ENCODE results near the gene NPY4R. TPM values are rescaled to one million over a fixed set of nuclear protein-coding genes. Genes with fewer than 3 reads are reported as not detected.
"Not testable (repeated sequence)": the region's sequence is repeated elsewhere in the genome, so short reads cannot be mapped to it uniquely, and the experiment has no call there.

Gene NPY4R
- total and polyA plus RNA-seq, 2 donors: 0.05 to 0.09 TPM

DNA sequence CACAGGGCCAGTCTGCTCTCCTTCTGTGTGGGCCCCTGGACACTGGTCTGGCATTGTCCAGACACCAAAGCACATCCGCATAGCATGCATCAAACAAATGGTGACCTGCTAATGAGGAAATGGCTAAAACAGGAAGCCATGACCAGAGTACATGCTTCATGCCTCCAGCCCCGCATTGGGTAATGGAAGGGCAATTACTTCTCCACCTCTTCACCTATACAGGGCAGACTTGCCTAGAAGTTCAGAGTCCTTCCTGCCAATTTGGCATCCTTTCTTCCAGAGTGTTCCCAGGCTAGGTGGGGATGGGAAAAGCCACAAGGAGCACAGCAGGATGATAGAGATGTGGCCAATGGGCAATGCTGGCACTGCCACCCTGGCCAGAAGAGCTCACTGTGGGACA lies 32.1 kb upstream of the NPY4R start:
- DNase-seq (ENCODE audit: low read depth in 6 of 9, low spot score in 9 of 9); H3K4me3 ChIP-seq (ENCODE audit: low read length in 2 of 2): not testable (repeated sequence)
- no CpG with 5 or more reads among the region's 2 CpGs for WGBS

DNA sequence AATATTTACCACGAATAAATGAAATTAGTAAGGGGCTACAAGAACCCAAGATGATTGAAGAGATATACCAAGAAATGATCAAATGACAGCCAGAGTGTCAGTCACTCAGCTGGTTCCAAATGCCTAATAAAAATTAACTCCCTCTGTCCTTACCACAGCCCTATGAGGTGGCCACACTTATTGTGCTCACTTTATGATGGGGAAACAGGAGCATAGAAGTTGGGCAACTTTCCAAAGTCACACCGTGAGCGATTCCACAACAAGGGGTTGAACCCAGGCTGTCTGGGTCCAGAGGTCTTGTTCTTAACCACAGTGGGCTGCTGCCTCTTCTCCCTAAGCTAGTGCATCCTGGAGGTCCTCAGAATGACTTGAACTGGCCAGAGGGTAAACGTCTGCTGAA lies 31.6 kb upstream of the NPY4R start:
- not testable (repeated sequence) for H3K9me3 ChIP-seq (ENCODE audit: control insufficient read depth in 2 of 2, insufficient read depth in 1 of 2, low read length in 1 of 2); H3K36me3 ChIP-seq (ENCODE audit: control insufficient read depth in 2 of 2, insufficient read depth in 2 of 2, low read length in 1 of 2); H3K4me1 ChIP-seq (ENCODE audit: control insufficient read depth in 2 of 2, insufficient read depth in 2 of 2, low read length in 2 of 2); DNase-seq (ENCODE audit: low read depth in 6 of 9, low spot score in 9 of 9); H3K27me3 ChIP-seq (ENCODE audit: control insufficient read depth in 2 of 2, insufficient read depth in 1 of 2, low read length in 1 of 2); H3K27ac ChIP-seq (ENCODE audit: low read depth in 1 of 2, low read length in 1 of 2); H3K4me3 ChIP-seq (ENCODE audit: low read length in 2 of 2)
- no CpG with 5 or more reads among the region's 4 CpGs for WGBS

More for the DNA sequence above, 32.1 kb upstream of the NPY4R start:
- H3K4me1 ChIP-seq (ENCODE audit: control insufficient read depth in 2 of 2, insufficient read depth in 2 of 2, low read length in 2 of 2); H3K36me3 ChIP-seq (ENCODE audit: control insufficient read depth in 2 of 2, insufficient read depth in 2 of 2, low read length in 1 of 2); H3K27me3 ChIP-seq (ENCODE audit: control insufficient read depth in 2 of 2, insufficient read depth in 1 of 2, low read length in 1 of 2); H3K27ac ChIP-seq (ENCODE audit: low read depth in 1 of 2, low read length in 1 of 2); H3K9me3 ChIP-seq (ENCODE audit: control insufficient read depth in 2 of 2, insufficient read depth in 1 of 2, low read length in 1 of 2): not testable (repeated sequence)

DNA sequence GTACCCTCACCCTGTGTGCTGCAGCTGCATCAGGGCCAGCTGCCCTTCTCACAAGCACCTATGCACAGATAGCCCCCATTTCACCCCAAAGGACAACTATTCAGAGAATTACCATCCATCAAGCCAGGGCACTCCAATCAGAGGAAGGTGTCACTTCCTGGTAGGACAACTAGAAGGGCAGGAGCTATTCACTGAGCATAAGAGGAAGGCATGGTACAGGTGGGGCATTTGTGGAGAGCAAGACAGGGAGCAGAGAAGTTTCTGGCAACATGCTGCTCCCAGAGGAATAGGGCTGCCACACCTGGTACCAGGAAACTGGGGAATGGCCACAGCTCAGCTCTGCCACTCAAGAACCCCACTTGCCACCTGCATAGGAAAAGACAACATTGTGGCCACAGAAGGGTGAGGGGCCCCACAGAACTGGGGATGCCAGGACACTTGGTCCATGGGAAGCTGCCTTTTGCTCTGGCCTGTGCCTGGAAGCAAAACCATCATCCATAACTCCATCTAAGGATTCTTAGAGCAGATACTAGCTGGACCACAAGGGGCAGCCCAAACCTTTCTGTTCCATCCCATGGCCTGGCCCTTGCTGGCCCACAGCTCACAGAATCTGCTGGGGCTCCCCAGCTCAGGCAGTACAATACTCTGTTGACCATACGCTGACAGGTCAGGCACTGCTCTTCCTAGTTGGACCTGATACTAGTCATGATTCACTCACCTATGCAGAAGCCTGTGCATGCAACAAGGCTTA lies 25.8 kb upstream of the NPY4R start:
- H3K27ac ChIP-seq (ENCODE audit: low read depth in 1 of 2, low read length in 1 of 2); H3K4me3 ChIP-seq (ENCODE audit: low read length in 2 of 2); DNase-seq (ENCODE audit: low read depth in 6 of 9, low spot score in 9 of 9); H3K4me1 ChIP-seq (ENCODE audit: control insufficient read depth in 2 of 2, insufficient read depth in 2 of 2, low read length in 2 of 2); H3K36me3 ChIP-seq (ENCODE audit: control insufficient read depth in 2 of 2, insufficient read depth in 2 of 2, low read length in 1 of 2); H3K9me3 ChIP-seq (ENCODE audit: control insufficient read depth in 2 of 2, insufficient read depth in 1 of 2, low read length in 1 of 2); H3K27me3 ChIP-seq (ENCODE audit: control insufficient read depth in 2 of 2, insufficient read depth in 1 of 2, low read length in 1 of 2): not testable (repeated sequence)
- WGBS: no CpG with 5 or more reads among the region's 1 CpG

DNA sequence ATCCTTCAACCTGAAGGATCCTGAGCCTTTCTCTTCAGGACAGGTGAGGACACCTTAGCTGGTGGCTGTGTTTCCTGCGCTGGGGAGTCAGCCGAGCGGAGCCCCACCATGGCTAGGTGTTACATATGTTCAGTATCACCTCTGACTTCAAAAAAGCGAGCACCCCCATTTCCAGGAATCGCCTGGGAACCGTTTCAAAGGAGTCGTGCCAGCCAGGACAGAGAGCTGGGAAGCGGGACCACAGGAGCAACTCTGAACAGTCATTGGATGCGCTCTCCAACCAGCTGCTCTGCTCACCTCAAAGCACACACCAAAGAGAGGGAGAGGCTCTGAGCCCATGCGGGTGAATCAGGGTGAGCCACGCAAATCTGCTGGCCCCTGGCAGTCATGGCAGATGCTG lies 24.5 kb upstream of the NPY4R start:
- not testable (repeated sequence) for H3K4me1 ChIP-seq (ENCODE audit: control insufficient read depth in 2 of 2, insufficient read depth in 2 of 2, low read length in 2 of 2); H3K4me3 ChIP-seq (ENCODE audit: low read length in 2 of 2); DNase-seq (ENCODE audit: low read depth in 6 of 9, low spot score in 9 of 9); H3K27me3 ChIP-seq (ENCODE audit: control insufficient read depth in 2 of 2, insufficient read depth in 1 of 2, low read length in 1 of 2); H3K27ac ChIP-seq (ENCODE audit: low read depth in 1 of 2, low read length in 1 of 2); H3K9me3 ChIP-seq (ENCODE audit: control insufficient read depth in 2 of 2, insufficient read depth in 1 of 2, low read length in 1 of 2); H3K36me3 ChIP-seq (ENCODE audit: control insufficient read depth in 2 of 2, insufficient read depth in 2 of 2, low read length in 1 of 2)
- 95% methylated on average over 9 of the region's 11 CpGs for WGBS

DNA sequence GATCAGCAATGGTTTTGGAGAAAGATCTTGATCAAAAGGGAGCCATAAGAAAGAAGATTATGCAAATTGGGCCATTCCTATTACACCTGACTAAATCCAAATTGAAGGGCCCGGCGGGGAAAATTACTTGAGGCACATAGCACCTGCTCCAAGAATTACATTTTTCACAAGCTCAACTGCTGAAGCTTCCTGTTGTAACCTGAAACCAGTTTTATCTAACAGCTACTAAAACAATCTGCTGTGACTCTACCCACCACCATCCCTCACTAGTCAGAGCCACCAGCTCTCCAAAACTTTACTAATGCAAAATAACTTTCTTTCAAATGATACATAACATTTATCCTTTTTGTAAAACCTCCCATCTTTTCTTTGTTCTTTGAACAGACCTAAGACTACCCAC lies 20.7 kb upstream of the NPY4R start:
- no CpG with 5 or more reads among the region's 2 CpGs for WGBS
- not testable (repeated sequence) for H3K36me3 ChIP-seq (ENCODE audit: control insufficient read depth in 2 of 2, insufficient read depth in 2 of 2, low read length in 1 of 2); H3K27me3 ChIP-seq (ENCODE audit: control insufficient read depth in 2 of 2, insufficient read depth in 1 of 2, low read length in 1 of 2); H3K4me1 ChIP-seq (ENCODE audit: control insufficient read depth in 2 of 2, insufficient read depth in 2 of 2, low read length in 2 of 2); H3K27ac ChIP-seq (ENCODE audit: low read depth in 1 of 2, low read length in 1 of 2); H3K9me3 ChIP-seq (ENCODE audit: control insufficient read depth in 2 of 2, insufficient read depth in 1 of 2, low read length in 1 of 2); H3K4me3 ChIP-seq (ENCODE audit: low read length in 2 of 2); DNase-seq (ENCODE audit: low read depth in 6 of 9, low spot score in 9 of 9)

DNA sequence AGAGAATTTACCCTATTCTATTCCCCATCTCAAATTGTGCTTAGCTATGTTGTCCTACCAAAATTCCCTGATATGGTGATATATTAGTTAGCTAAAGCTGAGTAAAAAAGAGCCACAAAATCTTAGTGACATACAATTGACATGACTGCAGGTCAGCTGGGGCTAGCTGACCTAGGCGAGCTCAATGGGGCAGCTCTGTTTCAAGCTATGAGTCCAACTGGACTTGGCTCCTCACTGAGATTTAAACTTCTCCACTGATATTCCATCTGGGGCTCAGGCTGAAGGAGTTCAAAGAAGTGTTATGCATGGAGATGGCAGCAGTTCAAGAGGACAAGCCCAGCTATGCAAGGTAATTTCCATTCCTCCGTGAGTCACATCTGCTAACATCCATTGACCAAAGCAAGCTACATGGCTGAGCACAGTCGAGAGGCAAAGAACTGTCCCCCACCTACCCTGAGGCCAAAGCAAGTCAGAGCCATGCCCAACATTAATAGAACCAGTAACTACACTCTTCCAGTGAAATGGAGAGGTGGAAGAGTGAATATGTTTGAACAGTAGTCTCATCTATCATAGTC lies 9.1 kb upstream of the NPY4R start:
- DNase-seq (ENCODE audit: low read depth in 6 of 9, low spot score in 9 of 9); H3K27ac ChIP-seq (ENCODE audit: low read depth in 1 of 2, low read length in 1 of 2); H3K36me3 ChIP-seq (ENCODE audit: control insufficient read depth in 2 of 2, insufficient read depth in 2 of 2, low read length in 1 of 2); H3K27me3 ChIP-seq (ENCODE audit: control insufficient read depth in 2 of 2, insufficient read depth in 1 of 2, low read length in 1 of 2); H3K4me1 ChIP-seq (ENCODE audit: control insufficient read depth in 2 of 2, insufficient read depth in 2 of 2, low read length in 2 of 2); H3K9me3 ChIP-seq (ENCODE audit: control insufficient read depth in 2 of 2, insufficient read depth in 1 of 2, low read length in 1 of 2); H3K4me3 ChIP-seq (ENCODE audit: low read length in 2 of 2): not testable (repeated sequence)
- WGBS: 95% methylated on average over 2 of the region's 3 CpGs

DNA sequence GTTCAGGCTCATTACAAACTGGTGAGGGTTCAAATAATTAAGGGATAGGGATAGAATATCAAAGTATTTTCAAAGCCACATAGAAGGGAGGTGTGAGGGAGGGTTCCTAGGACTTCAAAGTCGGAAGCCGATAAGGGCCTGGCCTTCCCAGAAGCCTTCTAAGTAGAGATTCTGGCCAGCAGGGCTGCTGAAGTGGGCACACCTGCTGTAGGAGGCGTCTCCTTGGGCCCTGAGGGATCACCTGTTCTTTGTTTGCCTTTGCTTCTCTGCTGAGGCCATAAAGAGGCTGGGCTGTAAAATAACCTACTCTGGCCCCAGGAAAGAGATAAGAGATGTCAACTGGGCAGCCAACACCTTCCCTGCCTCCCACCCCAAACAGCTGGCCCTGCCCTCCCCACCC lies 8.0 kb upstream of the NPY4R start:
- not testable (repeated sequence) for H3K4me1 ChIP-seq (ENCODE audit: control insufficient read depth in 2 of 2, insufficient read depth in 2 of 2, low read length in 2 of 2); H3K4me3 ChIP-seq (ENCODE audit: low read length in 2 of 2); H3K27ac ChIP-seq (ENCODE audit: low read depth in 1 of 2, low read length in 1 of 2); DNase-seq (ENCODE audit: low read depth in 6 of 9, low spot score in 9 of 9); H3K27me3 ChIP-seq (ENCODE audit: control insufficient read depth in 2 of 2, insufficient read depth in 1 of 2, low read length in 1 of 2); H3K36me3 ChIP-seq (ENCODE audit: control insufficient read depth in 2 of 2, insufficient read depth in 2 of 2, low read length in 1 of 2); H3K9me3 ChIP-seq (ENCODE audit: control insufficient read depth in 2 of 2, insufficient read depth in 1 of 2, low read length in 1 of 2)
- 96% methylated on average over 3 of the region's 3 CpGs for WGBS

DNA sequence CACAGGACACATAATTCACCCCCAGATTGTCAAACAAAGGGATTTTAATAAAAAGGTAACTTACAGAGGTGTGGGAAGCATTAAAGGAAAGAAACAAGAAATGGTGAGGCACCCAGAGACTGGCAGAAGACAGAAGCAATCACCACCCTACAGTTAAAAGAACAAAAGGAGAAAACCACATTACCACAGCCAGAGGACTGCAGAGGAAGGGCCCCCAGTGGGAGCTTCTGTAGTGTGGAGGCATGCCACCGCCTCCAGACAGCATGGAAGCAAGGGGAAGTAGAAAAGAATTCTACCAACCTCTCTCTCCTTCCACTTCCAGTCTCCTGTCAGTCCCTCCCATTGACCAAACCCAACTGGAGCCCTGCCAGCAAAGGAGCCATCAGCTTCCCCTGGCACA lies 4.4 kb upstream of the NPY4R start:
- not testable (repeated sequence) for H3K4me3 ChIP-seq (ENCODE audit: low read length in 2 of 2); H3K27ac ChIP-seq (ENCODE audit: low read depth in 1 of 2, low read length in 1 of 2); H3K9me3 ChIP-seq (ENCODE audit: control insufficient read depth in 2 of 2, insufficient read depth in 1 of 2, low read length in 1 of 2); H3K36me3 ChIP-seq (ENCODE audit: control insufficient read depth in 2 of 2, insufficient read depth in 2 of 2, low read length in 1 of 2); DNase-seq (ENCODE audit: low read depth in 6 of 9, low spot score in 9 of 9); H3K27me3 ChIP-seq (ENCODE audit: control insufficient read depth in 2 of 2, insufficient read depth in 1 of 2, low read length in 1 of 2); H3K4me1 ChIP-seq (ENCODE audit: control insufficient read depth in 2 of 2, insufficient read depth in 2 of 2, low read length in 2 of 2)
- no CpG with 5 or more reads among the region's 1 CpG for WGBS

DNA sequence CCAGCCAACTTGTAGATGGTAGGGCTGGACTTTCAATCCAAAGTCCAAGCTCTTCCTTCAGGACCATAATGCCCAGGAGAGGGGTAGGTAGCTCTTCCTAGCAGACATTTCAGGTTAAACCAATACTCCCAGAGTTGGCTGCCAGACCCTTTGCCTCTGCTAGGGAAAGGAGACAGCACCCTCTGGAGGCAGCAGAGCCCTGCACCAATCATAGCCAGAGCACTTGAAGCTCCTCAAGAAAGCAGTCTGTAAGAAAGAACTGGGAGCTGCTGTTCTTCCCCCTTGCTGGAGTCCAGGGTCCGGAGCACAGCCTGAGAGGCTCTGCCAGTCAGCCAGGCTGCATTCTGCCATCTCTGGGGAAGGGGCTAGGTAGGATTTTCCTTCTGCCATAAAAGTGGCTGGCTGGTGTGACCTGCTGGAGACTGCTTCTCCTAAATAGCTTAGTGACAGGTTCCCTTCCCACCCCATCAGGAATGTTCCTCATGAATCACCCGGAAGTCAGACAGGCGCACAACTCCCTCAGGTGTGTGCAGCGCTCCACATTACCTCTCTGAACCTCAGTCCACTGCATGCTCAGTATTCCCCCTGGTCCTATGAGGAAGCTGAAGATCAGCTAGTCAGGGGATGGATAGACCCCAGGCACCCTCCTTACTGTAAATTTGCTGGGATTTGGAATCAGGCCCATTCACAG lies 2.5 kb upstream of the NPY4R start:
- not testable (repeated sequence) for H3K4me3 ChIP-seq (ENCODE audit: low read length in 2 of 2); DNase-seq (ENCODE audit: low read depth in 6 of 9, low spot score in 9 of 9); H3K4me1 ChIP-seq (ENCODE audit: control insufficient read depth in 2 of 2, insufficient read depth in 2 of 2, low read length in 2 of 2); H3K27ac ChIP-seq (ENCODE audit: low read depth in 1 of 2, low read length in 1 of 2); H3K36me3 ChIP-seq (ENCODE audit: control insufficient read depth in 2 of 2, insufficient read depth in 2 of 2, low read length in 1 of 2); H3K9me3 ChIP-seq (ENCODE audit: control insufficient read depth in 2 of 2, insufficient read depth in 1 of 2, low read length in 1 of 2); H3K27me3 ChIP-seq (ENCODE audit: control insufficient read depth in 2 of 2, insufficient read depth in 1 of 2, low read length in 1 of 2)
- 83% methylated on average over 1 of the region's 4 CpGs for WGBS

All from thymus (tissue), 11 donors.